Stimulated activated CD8-positive, alpha-beta memory T cell treated with anti-CD3 and anti-CD28 coated beads, Interleukin-15, amount 100 ng/mL, for 4 hours (primary cell): ENCODE measurements around the gene WDR93.

Source experiments
- DNase-seq, 2 donors: peaks; one replicate each; pipeline ENCODE4 v3.0.0-alpha.2; 2020; ENCODE audit warnings: low read depth in 2 of 2

Gene WDR93

DNA sequence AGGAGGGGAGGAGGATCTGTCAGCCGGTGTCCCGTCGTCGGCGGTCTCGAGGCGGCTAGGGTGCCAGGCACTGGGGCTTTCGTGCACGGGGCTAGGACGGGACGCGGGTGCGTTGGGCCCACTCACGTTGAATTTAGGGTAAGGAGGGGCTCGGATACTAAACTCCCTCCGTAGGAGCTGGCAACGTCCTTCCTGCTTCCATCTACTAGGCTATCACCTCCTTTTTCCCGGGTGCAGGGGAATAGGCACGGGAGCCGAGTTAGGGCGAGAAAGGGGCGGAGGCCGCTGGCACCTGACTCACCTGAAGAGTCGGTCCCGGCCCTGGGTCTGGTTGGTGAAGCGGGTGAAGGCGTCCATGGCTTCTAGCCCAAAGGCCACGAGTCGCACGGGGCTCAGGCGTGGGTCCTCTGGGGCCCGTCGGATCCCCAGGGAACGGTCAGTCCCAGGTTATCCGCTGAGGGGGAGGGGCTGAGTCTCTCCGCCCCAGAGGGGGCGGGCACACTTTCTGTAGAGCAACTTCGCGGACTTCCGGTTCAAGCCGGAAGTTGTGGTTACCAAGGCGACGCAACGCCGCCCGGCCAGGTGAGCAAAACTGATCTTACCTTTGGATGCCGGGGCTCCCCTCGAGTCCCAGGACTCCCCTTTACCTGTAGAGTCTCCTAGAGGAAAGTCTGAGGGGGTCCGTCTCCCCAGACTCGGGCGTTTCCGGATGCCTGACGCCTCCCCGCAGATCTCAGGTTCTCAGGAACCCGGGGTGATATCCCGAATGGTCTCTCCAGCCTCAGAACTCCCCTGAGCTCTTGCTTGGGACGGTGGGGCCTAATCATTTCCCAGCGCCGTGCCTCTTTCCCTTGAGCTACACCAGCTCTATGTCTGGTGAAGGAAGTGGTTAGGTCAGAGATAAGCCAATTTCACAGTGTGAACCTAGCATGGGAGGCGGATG is at the start of gene WDR93, which contains the start of gene PEX11A:
Gene WDR93, plus strand, starts transcription at position 536 of the 943 bp plus-strand sequence. CDS start 10,936 bp downstream, outside the sequence.
Gene PEX11A, minus strand, starts transcription at position 479 of the 943 bp plus-strand sequence. Its CDS starts 122 bp downstream, at position 357.
- DNase-seq = peak; percentile 50 to 52

DNA sequence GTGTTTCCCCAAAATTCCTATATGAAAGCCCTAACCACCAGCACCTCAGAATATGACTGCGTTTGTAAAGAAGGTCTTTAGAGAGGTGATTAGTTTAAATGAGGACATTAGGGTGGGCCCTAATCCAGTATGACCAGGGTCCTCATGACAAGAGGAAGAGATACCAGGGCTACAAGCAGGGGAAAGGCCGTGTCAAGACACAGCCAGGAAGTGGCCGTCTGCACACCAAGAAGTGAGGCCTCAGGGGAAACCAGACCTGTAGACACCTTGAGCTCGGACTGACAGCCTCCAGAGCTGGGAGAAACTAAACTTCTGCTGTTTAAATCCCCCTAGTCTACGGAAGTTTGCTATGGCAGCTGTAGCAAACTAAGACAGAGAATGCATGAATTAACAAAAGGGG is 49.6 kb upstream of the WDR93 start:
- DNase-seq = no peak

DNA sequence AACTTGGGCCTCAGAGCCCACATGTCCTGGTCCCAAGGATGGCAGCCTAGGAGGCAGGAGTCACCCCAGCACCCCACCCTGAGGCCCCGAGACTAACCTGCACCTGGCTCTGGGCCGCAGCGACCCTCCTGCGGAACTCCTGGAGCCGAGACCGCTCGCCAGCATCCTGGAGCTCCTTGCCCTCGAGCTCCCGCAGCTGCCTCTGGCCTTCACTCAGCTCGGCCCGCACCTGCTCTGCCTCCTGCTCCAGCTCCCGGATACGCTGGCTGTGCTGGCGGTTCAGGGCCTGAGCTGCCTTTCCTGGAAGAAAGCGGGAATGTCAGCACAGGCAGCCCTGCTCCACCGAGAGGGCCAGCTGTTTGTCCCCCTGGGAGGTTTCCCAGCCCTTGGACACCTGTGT is 48.5 kb upstream of the WDR93 start:
- DNase-seq = no peak

DNA sequence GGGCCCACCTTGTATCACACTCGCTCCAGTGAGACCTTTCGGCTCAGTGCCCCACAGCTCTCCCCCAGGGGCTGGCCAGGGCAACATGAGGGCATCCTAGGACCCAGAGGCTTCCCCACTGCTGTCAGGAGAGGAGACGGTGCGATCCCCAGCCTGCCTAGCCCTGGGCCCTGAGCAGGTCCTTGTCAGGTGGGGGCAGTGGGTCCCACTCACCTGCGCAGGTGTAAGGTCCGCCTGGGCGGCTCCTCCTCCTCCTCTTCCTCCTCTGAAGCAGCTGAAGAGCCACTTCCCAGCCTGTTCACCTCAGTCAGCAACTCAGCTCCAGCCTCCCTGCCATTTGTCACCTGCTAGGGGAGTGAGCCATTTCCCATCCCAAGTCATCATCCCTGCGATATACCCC is 44.9 kb upstream of the WDR93 start:
- no peak for DNase-seq

DNA sequence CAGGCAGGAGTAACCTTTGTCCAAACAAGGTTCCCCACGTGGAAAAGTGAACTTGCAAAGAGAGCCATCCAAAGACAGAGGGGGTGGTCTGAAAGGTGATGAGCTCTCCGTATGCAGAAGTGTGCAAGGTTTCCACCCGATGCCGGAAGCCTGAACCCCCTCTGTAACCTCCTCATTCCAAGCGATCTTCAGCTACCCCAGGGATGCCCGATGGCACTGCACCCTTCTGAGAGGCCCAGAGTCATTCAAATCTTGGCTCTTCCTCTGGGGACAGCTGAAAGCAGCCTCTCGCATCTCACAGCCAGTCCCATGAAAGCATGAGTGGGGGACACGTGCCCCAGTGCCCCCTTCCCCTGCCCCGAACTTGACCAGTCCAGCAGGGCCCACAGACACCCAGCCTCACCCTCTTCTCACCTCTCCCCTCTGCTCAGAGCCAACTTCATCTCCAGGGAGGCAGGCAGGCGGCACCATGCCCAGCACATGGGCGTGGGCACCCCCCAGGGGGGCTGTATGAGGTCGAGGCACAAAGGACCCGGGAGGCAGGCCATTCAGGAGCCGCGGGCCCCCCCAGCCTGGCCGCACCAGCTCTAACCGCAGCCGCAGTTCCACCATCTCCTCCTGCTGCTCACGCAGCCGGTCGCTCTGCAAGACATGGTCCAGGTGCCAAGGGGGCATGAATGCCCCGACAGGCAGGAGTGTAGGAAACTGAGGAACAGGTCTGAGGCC is 44.0 kb upstream of the WDR93 start:
- no peak for DNase-seq

DNA sequence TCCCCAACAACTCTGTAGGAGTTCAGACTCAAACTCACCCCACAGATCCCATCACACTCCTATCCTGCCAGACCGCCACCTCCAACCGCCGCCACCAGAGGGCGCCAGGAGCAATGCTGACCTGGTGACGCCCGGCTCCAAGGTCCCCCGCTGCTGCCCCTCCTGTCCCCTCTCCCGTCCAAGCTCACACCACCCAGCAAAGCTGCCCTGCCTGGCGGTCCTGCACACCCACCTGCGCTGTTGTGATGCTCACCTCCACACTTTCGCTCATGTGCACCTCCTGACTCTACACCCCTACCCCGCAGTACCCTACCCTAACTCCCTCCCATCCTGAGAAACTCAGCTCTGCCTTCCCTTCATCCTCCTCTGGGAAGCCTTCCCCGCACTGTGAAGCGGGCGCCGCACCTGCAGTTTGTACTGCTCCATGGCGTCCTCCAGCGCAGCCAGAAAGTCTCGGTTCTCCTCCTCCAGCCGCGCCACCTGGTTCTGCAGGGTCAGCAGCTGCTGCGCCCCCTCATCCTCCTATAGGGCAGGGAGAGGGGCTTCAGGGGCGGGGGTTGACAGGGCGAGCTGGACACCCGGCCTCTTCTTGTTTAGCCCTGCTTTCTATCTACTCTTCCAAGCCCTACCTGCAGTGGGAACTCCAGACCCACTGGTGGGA is 43.3 kb upstream of the WDR93 start:
- peak; percentile 14 to 19 for DNase-seq

DNA sequence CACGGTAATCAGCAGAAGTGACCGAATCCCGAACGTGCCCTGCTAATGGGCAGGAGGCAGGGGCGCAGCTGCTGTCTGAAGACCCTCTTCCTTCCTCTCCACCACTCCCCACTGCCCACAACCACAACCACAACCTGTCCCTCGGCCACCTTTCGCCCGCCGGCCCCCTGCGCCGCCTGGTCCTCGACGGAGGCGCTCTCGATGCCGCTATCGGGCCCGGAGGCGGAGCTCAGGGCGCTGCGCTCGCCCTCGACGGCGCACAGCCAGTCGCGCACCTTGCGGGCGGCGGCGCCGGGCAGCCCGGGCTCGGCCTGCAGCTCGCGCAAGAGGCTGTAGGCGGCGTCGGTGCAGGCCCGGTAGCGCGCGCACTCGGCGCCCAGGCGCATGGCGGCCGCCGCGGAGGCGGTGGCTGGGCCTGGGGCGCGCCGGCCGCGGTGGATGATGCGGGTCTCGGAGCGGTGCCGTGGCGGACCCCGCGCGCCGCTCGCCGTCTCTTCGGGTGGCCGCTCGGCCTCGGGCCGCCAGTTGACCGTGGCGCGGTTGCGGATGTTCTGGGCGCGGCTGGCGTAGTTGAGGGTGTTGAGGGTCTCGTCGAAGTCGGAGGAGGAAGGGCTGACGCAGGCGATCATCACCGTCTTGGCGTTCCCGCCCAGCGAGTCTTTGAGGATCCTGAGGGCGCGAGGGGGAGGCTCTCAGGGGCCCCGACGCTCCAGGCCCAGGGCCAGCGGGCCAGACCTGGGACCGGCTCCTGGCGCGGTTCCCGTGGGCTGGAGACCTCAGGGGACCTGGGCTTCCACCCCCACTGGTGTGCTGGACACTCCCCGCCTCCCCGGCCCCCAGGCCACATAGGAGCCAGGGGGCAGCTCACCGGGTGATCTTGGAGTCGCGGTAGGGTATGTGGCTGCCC is 42.3 kb upstream of the WDR93 start:
- no peak for DNase-seq

DNA sequence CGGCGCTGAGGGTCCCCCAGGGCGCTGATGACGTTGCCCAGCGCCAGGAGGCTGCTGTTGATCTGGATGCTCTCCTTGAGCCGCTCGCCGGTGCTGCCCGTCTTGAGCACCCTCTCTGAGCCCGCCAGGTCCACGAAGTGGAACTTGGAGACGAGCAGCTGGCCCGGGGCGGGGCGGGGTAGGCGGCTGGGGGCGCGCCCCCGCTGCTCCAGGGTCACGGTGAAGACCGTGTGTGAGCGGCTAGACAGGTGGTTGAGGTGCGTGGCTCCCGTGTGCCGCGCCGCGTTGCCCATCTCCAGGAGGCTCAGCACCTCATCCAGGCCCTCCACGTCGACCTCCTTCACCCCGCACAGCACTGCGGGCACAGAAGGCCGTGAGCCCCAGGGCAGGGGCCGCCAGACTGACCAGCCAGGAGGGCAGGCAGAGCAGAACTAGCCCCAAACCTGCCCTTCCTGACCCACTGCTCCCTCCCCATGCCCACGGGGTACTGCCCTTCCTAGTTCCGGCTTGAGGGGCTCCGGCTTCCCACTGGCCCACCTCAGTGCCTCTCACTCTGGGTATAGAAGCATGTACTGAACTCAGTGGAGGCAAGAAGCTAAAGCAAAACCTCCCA is 41.5 kb upstream of the WDR93 start:
- no peak for DNase-seq

DNA sequence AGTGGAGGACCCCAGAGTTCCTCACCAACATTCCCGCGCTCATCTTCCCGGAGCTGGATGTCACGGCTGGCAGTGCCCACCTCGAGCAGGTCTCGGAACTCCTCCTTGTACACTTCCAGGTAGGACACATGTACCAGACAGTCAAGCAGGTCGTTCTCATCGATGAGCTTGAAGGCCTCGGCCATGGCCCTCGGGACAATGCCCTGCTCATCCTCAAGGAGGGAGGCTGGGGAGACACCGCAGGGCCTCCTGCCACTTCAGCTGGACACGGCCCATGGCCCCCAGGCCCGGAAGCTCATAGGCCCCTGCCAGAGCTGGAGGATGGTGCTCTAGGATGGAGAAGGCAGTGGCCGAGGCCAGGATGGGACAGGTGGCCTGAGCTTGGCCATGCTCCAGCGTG is 40.9 kb upstream of the WDR93 start:
- no peak for DNase-seq

DNA sequence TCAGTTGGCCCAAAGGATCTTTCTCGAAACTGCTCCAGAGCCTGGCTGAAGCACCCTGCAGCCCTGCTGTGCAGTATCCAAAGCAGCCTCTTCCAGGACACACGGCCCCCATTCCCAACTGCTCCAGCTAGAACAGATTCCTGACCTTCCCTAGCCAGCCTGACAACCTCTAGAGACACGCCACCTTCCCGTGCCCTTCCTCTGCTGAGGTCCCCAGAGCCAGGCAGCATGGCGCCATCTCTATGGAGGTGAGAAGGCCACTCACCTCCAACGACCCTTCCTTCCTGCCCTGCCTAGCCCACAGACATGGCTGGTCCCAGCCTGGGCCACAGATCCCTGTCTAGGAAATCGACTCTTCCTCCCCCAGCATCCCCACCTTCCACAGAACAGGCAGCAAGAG is 38.5 kb upstream of the WDR93 start:
- no peak for DNase-seq

DNA sequence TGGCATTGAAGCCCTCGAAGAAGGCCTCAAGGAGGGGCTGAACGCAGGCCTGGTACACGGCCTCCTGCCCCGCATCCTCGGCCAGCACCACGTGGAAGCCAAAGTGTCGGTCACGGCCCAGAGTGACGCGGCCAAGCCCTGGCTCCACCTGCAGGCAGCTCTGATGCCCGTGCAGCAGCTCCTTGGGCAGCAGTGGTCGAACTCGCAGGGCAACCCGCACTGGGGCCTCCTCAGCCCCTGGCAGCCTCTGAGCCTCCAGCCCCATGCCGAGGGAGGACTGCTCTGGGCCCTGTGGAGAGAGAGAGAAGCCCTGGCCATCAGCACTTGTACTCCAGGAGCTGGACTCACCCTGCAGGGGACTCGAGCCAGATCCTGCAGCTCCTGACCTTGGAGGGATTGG is 37.9 kb upstream of the WDR93 start:
- no peak for DNase-seq

DNA sequence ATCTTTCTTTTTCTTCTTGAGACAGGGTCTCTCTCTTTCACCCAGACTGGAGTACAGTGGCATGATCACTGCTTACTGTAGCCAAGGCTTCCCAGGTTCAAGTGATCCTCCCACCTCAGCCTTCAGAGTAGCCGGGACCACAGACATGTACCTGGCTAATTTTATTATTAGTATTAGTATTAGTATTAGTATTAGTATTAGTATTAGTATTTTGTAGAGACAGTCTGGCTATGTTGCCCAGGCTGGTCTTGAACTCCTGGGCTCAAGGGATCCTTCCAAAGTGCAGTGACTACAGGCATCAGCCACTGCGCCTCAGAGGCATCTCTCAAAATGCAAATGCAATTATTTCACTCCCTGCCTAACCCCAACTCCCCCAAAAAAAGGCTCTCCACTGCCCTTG is 37.0 kb upstream of the WDR93 start:
- no peak for DNase-seq

DNA sequence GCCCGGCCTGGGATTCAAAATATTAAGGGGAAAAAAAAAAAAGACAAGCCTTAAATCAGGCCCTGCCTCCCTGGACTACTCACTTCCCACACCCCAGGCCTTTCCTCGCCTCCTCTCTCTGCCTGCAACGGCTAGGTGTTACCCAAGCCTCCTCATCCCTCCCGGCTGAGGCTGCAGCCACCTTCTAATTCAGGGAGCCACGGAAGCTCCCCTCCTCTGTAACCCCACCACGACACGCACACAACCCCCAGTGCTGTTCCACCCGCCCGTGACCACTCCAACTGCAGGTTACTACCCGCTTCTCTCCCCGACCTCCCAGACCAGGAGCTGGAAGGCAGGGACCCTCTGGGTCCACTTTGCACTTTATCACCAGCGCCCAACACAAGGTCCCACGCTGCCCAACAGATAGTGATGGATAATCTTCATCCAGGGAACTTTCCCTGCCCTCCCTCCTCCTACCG is 36.3 kb upstream of the WDR93 start:
- DNase-seq = no peak

DNA sequence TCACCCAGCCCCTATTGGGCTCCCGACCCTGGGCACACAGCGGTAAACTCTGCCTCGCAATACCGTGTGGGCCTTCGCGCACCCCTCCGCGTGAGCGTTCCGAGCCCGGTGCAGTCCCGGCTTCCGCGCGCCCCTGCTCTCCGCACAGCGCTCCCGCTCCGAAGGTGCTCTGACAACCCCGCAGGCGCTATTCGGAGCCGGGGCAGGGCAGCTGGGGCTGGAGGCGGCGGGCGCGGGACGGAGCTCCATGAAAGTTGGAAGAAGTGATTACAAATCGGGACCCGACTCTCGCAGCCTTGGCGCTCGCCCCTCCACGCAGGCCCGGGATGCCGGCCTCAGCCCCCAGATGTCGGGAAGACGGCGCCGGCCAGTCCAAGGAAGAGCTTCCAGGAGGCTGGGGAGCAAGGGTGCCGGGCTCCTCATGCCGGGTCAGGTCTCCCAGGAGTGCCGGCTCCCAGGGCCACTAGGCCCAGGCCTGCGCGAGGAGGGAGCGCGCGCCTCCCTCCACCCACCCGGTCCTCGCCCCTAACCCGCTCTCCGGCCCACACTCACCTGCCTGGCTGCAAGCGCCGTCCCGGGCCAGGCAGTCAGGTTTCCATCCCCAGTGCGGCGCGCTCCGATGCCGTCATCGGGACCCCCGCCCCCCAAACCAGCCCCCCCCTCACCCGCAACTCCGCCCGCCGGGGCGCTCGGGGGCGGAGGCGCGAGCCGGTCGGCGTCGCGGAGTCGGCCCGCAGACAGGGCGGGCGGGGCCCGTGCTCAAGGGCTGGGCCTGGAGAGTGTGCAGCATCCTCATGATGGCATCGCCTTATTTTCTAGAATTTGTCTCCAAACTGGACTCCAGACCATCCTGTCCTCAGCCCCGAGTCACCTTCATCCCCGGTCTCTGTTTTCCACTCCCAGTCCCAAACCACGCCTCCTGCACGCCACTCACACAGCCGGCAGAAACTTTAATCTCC is 35.5 kb upstream of the WDR93 start, which contains the start of gene KIF7:
Gene KIF7, minus strand, starts transcription at position 621 of the 959 bp plus-strand sequence. CDS start 2,537 bp downstream, outside the sequence.
- DNase-seq = no peak

DNA sequence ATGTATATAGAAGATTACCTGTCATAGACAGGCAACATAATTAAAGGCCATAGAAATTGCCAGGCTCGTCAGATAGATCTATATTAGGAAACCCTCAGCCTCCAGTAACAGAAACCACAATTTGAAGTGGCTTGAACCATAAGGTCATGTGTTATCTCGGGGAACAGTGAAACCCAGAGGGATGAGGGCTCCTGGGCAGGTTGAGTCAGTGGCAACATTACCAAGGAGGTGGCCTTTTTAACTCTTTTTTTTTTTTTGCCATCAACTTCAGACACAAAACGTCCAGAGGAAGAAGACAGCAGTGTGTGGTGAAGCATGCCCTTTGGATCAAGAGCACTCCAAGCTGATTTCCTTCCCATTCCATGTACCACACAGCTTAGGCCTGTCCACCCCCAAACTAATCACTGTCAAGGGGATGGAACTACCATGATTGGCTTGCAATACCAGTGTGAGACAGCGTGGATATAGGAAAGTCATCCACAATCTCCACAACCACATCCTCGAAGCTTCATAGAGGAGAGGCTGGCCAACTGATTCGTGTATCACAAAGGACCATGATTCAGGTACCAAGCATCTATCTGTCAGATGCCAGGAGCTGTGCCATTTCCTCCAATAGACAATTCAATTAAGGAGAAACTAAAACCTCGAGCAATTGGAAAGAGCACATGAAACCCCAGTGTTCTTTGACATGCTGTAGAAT is 34.3 kb upstream of the WDR93 start:
- no peak for DNase-seq

DNA sequence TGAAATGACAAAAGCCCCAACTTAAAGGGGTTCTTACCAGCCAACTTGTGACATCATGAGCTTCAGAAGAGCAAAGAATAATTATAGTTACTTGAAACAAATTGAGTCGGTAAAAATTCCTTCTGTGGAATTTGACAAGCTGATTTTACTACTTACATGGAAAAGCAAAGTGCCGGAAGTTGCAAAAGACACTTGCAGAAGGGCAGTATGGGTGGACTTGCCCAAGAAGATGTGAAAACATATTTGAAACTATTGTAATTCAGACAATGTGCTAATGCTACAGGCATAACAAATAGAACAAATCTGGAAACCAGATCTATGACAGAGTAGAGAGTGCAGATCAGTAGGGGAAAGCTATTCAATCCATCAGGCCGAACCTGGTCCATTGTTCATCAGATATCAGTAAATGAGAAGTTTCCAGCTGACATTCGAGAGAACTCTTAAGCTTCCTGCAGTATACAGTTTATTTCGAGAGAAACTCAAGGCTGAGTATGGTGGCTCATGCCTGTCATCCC is 32.9 kb upstream of the WDR93 start:
- no peak for DNase-seq

DNA sequence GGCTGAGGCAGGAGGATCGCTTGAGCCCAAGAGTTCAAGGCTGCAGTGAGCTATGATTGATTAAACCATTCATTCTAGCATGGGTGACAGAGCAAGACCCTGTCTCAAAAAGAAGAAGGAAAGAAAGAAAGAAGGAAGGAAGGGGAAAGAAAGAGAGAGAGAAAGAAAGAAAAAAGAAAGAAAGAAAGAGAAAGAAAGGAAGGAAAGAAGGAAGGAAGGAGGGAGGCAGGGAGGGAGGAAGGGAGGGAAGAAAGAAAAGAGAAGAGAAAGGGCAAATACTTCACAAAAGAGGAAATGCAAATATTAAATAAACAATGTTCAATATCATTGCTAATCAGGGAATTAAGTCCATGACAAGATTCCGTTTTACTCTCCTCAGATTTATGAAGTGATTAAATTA is 31.3 kb upstream of the WDR93 start:
- no peak for DNase-seq

DNA sequence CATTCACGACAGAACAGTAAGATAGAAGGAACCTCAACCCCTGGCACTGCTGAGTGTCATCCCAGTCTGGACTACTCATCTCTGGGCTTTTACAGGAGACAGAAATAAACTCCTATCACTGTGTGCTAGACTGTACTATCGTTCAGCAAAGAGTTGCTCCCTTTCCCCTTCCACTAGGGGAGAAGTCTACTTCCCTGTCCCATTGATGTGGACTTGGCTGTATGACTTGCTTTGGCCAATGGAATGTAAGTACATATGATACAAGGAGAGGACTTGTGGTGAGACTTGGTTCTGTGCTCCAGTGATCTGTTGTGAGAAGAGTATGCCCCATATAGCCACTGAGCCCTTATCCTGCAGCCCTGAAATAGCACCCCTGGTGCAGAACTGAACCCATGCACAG is 30.1 kb upstream of the WDR93 start:
- no peak for DNase-seq
